ENCODE results near the gene MAP3K12.

Gene MAP3K12

DNA sequence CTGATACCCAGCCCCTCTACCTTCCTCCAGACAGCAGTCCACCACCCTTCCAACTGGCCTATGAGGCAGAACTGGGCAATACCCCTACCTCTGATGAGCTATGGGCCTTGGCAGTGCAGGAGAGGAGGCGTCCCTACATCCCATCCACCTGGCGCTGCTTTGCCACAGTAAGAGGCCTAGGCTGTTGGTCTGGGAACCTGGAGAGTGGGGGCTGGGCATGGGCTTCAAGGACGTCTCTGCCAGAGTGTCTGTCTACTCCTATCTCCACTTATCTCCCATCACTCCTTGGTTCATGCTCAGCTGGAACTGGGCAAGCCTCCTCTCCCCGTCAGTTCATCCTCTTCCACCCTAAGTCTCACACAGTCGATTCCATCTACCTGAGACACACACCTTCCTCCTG is 69.1 kb downstream of the MAP3K12 start:
- H3K36me3 ChIP-seq, result no peaks in the 10 kb centered on the region
- TF ChIP-seq Cebpa-rat (IDR thresholded peaks at IDR 0.05), result no peak
- no peaks in the 10 kb centered on the region for H4K20me1 ChIP-seq
- H3K4me2 ChIP-seq, result no peak overlapping the region
- no peaks in the 10 kb centered on the region for H3K4me1 ChIP-seq
- H3K4me3 ChIP-seq, result no peak overlapping the region
- no peaks in the 10 kb centered on the region for H3K9me3 ChIP-seq
- no peaks in the 10 kb centered on the region for H3K27me3 ChIP-seq
- no peak overlapping the region for H3K27ac ChIP-seq
- no peak overlapping the region for H3K9ac ChIP-seq

All from BLaER1 (cell line).